GM18861 (cell line): Measurements from ENCODE around the gene OLFML1.
A peak's percentile ranks its signal among the peaks of the same experiment; 100 is the strongest.

Experiments
- ATAC-seq: cut with Tn5 transposase; IDR thresholded peaks from one replicate; pipeline ENCODE4 v1.9.1; 2021; ENCODE audit not compliant: unreplicated experiment

OLFML1 gene

DNA sequence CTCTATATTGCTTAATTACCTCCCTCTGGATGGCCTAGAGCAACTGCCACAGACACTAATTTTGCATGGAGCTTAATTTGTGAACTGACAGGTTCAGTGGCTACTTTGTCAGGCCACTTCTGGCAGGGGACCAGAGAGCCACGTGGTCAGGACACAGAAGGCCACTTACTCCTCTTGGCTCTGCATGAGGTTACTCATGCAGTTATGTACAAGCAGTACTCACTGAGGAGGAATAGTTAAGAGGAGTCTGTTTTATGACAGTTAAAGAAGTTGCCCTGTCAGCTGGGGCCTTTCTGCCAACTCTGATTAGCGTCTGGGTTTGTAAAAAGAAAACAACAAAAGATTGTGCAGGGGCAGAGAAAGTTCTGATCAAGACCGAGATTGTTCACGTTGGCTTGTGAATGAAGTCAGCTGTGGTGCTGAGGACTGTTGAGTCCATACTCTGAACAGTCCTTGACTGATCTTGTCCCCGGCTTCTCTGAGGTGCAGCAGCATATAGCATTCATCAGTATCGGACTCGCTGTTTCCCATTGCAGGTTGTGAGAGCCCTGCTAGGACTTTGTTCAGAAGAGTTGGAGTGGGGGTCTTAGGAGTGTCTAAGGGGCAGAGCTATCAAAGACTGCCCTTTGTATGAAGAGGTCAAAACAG, 69.9 kb downstream of the OLFML1 start:
- no peak for ATAC-seq

DNA sequence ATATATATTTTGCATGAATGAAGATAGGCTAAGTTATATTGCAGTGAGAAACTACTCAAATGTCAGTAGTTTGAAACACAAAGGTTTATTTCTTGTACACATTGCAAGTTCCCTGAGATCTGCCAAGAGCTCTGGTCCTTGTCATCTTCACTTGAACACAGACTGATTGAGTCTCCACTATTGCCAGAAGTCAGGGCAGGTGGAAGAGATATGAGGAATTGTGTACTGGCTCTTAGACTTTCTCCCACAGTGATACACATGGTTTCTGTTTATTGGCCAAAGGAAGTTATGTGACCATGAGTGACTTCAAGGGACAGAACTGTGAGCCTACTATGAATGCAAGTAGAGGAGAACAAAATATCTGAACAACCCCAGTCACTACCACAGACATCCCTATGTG, 72.7 kb downstream of the OLFML1 start:
- no peak for ATAC-seq

DNA sequence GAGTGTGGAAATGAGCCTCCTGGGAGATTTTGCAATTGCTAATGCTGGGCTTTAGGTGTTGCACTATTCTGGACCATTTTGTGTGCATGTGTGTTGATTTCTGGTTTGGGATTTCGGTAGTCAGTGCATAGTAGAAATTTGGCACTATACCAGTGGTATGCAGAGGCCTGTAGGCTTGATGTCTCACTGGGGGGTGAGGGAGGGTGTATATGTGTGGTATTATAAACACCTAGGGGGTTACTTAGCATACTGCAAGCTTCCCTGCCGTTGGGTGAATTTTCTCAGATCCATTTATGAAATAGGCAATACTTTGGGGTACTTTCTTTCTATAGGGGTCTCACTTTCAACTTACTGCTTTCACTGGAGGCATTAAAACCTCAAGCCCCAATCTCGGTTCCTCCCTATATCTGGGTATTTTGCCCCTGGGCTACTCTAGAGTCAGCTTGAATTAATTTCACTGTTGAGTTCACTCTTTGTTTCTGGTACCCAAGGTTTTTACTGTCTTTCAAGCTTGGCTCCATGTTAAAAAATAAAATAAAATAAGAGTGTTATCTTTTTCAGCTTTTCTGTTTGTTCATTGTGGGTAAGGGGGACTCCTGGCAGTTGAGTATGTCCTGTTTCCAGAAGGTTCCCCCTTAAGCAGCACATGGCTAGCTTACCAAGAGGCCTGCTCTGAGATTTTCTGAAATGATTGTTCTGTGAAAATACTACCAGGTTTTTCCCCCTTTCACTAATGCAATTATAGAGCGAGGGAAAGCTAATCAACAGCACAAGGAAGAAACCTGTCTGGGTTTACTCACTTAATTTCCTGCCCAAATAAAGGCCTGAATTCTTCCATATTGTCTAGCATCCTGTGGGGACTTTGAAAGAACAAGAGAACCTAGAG, 74.3 kb downstream of the OLFML1 start:
- ATAC-seq = peak; percentile 52
